ENCODE results near the gene TMIGD3. TPM values are rescaled to one million over a fixed set of nuclear protein-coding genes. Genes with fewer than 3 reads are reported as not detected.

Gene TMIGD3
- polyA plus RNA-seq, 4 donors = 0.72 to 6.2 (median 2.4) TPM

Other genes with a start within 250 kb of the TMIGD3 start
- gene CHIA, start 212.8 kb downstream of the TMIGD3 start, polyA plus RNA-seq = under 1 TPM in 2 of 4 donors, not detected in 2; 0.15 to 0.54 TPM
- 1 to 10 TPM; 1.6 to 2.8 (median 2.4) TPM for gene OVGP1, start 75.9 kb downstream of the TMIGD3 start, polyA plus RNA-seq
- gene WDR77, start 54.4 kb downstream of the TMIGD3 start, polyA plus RNA-seq = 10 to 100 TPM; 11.0 to 30.1 (median 21.7) TPM
- gene ATP5PB, start 54.2 kb downstream of the TMIGD3 start, polyA plus RNA-seq = 100 to 1,000 TPM; 334 to 589 (median 509) TPM
- gene C1orf162, start 29.6 kb downstream of the TMIGD3 start, polyA plus RNA-seq = 10 to 100 TPM in 3 of 4 donors, 1 to 10 TPM in 1; 2.4 to 27.2 (median 12.2) TPM
- gene ADORA3, start within 50 bp of the TMIGD3 start, polyA plus RNA-seq = 1 to 10 TPM; 2.5 to 4.6 (median 4.1) TPM
- gene RAP1A, start 116.2 kb upstream of the TMIGD3 start, polyA plus RNA-seq = 100 to 1,000 TPM in 1 of 4 donors, 10 to 100 TPM in 3; 75.4 to 150 (median 92.7) TPM
- 1 to 10 TPM in 2 of 4 donors, under 1 TPM in 2; 0.22 to 4.4 (median 1.2) TPM for gene INKA2, start 235.8 kb upstream of the TMIGD3 start, polyA plus RNA-seq